ENCODE measurements around the gene BBX.

GRCh38 chr3:107629566-107629965 is 106.8 kb downstream of the BBX start:
- no peak for TF ChIP-seq CTCF (IDR thresholded peaks at IDR 0.05)
- TF ChIP-seq POLR2A (IDR thresholded peaks at IDR 0.05), result no peak

Measured in thyroid gland (tissue), 4 donors.